Esophagus squamous epithelium (tissue), 4 donors: ENCODE data around the gene UNC5CL.

Experiments used
- POLR2A ChIP-seq, 4 donors: fragments of 450-650 bp; IDR thresholded peaks; one replicate each; pipeline ENCODE4 v1.6.1; 2017; ENCODE audit warnings: antibody characterized with exemption in 4 of 4, mild to moderate bottlenecking in 4 of 4, moderate library complexity in 3 of 4
- TF ChIP-seq, protein P1 (sequence below), 6 experiments: fragments of 450-650 bp in 4 of 6; fragments of 200-600 bp in 2 of 6; sonication (generic) in 2 of 6; IDR thresholded peaks; one replicate each; pipeline ENCODE4 v1.5.1; 2016 to 2019; ENCODE audit warnings: antibody characterized with exemption in 6 of 6, mild to moderate bottlenecking in 4 of 6, moderate library complexity in 4 of 6

DNA sequence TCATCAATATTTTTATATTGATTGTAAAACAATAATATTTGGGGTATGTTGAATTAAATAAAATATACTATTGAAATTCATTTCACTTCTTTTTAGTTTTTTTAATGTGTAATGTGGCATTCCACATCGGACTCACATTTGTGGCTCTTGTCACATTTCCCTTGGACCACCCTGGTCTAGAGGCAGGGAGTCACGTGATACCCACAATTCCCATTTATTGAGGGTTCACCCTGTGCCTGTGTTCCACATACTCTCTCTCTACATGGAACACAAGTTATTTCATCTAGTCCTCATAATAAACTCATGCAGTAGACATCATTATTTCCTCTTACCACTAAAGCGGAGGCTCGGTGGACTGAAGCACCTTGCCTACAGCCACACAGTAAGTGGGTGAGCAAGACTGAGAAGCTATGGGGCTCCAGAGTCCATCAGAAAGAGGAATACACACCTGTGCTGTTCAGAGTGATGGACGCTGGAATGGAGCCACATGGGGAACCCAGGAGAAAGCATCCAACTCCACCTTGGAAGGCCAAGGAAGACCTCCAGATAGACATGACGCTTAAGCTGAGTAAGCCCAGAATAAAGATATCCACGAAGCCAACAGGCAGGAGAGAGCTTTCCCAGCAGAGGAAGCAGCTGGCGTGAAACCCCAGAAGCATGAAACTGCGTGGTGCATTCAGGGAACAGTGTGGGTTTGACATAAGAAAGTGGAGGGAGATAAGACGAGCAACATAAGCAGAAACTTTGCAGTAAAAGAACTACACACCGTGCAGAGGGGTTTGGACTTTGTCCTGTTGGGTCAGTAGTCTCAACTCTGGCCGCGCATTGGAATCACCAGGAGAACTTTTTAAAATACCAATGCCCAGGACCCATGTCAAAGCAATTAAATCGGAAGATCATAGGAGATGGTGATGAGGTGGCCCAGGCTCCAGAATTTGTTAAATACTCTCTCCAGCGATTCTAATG is 49.5 kb downstream of the UNC5CL start:
- TF ChIP-seq, protein P1, sequence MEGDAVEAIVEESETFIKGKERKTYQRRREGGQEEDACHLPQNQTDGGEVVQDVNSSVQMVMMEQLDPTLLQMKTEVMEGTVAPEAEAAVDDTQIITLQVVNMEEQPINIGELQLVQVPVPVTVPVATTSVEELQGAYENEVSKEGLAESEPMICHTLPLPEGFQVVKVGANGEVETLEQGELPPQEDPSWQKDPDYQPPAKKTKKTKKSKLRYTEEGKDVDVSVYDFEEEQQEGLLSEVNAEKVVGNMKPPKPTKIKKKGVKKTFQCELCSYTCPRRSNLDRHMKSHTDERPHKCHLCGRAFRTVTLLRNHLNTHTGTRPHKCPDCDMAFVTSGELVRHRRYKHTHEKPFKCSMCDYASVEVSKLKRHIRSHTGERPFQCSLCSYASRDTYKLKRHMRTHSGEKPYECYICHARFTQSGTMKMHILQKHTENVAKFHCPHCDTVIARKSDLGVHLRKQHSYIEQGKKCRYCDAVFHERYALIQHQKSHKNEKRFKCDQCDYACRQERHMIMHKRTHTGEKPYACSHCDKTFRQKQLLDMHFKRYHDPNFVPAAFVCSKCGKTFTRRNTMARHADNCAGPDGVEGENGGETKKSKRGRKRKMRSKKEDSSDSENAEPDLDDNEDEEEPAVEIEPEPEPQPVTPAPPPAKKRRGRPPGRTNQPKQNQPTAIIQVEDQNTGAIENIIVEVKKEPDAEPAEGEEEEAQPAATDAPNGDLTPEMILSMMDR (IDR thresholded peaks at IDR 0.05), result no peak
- TF ChIP-seq POLR2A (IDR thresholded peaks at IDR 0.05), result no peak
